GM19351 (cell line): ENCODE results near the gene SULF2.

Experiments used
- ATAC-seq: cut with Tn5 transposase; IDR thresholded peaks from one replicate; pipeline ENCODE4 v1.9.1; 2021; ENCODE audit warnings: mild to moderate bottlenecking, moderate library complexity; ENCODE audit not compliant: unreplicated experiment

The SULF2 gene

DNA sequence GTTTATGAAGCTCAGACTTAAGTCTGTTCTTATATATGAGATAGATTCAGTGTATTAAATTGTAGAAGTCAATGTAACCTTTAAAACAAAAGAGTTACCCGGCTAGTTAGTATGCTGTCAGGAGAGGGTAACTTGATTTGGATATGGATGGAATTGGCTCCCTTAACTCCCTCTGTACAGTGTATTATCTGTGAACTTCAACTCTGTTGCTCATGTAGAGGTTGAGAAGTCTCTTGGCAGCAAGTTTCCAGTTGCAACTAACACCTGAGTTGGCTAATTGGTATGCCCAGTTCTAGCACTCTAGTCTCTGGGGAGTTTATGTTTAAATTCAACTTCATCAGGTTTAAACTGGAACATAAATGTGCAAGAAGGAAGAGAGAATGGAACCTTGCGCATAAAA lies 172.6 kb downstream of the SULF2 start:
- ATAC-seq: no peak

DNA sequence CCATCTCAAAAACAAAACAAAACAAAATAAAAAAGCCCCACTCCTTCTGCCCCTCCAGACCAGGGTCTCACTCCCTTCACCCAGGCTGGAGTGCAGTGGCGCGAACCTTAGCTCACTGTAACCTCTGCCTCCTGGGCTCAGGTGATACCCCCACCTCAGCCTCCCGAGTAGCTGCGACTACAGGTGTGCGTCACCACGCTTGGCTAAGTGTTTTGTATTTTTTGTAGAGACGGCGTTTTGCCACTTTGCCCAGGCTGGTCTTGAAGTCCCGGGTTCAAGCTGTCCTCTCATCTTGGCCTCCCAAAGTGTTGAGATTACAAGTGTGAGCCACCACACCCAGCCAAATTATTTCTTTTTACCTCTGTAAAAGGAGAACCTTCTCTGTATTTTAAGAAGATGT lies 173.5 kb downstream of the SULF2 start:
- no peak for ATAC-seq

DNA sequence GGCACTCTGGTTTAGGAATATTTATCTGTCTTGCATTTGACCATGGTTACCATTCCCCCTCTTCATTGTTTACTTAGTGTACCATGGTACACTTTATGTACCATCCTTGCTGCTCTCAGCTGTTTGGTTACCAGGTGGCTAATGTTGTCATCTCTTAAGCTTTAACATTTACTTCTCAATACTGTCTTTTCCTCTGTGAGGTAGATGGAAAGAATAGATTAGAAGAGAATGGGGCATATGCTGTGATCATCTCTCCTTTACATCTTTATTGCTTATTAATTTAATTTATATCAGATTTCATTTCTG lies 174.4 kb downstream of the SULF2 start:
- ATAC-seq: no peak

DNA sequence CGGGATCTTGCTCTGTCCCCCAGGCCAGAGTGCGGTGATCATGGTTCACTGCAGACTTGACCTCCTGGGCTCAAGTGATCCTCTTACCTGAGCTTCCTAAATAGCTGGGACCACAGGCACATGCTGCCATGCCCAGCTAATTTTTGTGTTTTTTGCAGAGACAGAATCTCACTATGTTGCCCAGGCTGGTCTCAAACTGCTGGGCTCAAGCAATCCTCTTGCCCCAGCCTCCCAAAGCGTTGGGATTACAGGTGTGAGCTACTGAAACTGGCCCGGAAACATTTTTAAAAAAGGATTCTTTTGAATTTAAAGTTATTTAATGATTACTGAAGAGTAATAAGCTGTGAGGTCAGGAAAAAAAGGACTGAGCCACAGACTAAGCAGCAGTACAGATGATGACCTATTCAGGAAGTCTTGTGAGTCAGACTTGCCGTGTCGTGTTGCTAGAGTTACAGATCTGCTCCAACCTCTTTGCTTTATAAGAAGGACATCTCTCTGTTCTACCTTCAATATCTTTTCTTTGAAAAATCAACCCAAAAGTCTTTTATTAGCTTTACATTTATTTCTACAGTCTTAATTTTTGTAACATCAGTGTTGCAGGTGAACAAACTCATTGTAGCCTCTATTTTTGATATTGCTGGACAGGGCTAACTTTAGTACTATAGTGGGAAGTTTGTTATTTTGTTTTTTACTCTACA lies 174.9 kb downstream of the SULF2 start:
- ATAC-seq: peak; percentile 56

DNA sequence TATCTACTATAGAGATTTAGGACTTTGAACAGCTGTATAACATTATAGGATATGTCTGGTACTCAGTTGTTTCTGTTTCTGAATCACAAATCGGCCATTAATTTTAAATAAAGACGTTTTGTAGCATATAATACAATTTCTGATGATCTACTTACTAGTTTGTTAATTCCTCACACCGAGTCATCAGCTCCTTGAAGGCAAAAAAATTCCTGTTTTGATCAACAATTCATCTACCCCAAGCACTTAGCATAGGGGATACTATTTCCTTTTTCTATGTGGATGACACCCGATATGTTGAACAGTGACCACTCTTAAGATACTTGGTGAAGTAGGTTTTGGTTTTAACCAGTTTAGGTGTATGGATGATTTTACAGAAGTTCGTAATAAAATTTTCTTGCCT lies 176.3 kb downstream of the SULF2 start:
- no peak for ATAC-seq
